ENCODE measurements around the gene PLA1A. TPM values are rescaled to one million over a fixed set of nuclear protein-coding genes. Genes with fewer than 3 reads are reported as not detected.
"Not testable (repeated sequence)": the region's sequence is repeated elsewhere in the genome, so short reads cannot be mapped to it uniquely, and the experiment has no call there.

PLA1A gene
- not detected in 2 replicates for total RNA-seq

- Mint-ChIP-seq H3K27ac (no peak within 1 kb of the TSS), H3K4me1 (ENCODE audit: low read depth) (peaks cover 17% of the 10 kb centered on the region)
- intact Hi-C loops (cut with micrococcal nuclease): no loop called here
Measured at GRCh38 chr3:119597548-119598288, at the start of gene PLA1A. TSS of gene PLA1A (plus strand) at chr3:119597885. CDS start at chr3:119597914, 29 bp downstream.

GRCh38 chr3:119548341-119548740 is 49.3 kb upstream of the PLA1A start:
- Mint-ChIP-seq H3K36me3 (ENCODE audit: low read depth) (no peaks in the 10 kb centered on the region), H3K4me1 (ENCODE audit: low read depth) (no peaks in the 10 kb centered on the region), H3K4me3 (ENCODE audit: low read depth) (no peak overlapping the region), H3K27ac (no peak overlapping the region), H3K9me3 (no peaks in the 10 kb centered on the region), H3K27me3 (ENCODE audit: low read depth) (no peaks in the 10 kb centered on the region)
- intact Hi-C loops (cut with micrococcal nuclease): no loop called here
- no peak for DNase-seq (ENCODE audit: low spot score)

More at GRCh38 chr3:119597548-119598288, at the start of gene PLA1A:
- H3K27me3 Mint-ChIP-seq (ENCODE audit: low read depth): peaks cover 4% of the 10 kb centered on the region
- H3K4me3 Mint-ChIP-seq (ENCODE audit: low read depth): no peak within 1 kb of the TSS
- H3K36me3 Mint-ChIP-seq (ENCODE audit: low read depth): no peaks in the 10 kb centered on the region
- H3K9me3 Mint-ChIP-seq: no peaks in the 10 kb centered on the region
- DNase-seq (ENCODE audit: low spot score): no peak

GRCh38 chr3:119550192-119550910 is 47.3 kb upstream of the PLA1A start:
- H3K27ac Mint-ChIP-seq: no peak overlapping the region
- H3K4me1 Mint-ChIP-seq (ENCODE audit: low read depth): peaks cover 1% of the 10 kb centered on the region
- H3K9me3 Mint-ChIP-seq: no peaks in the 10 kb centered on the region
- no peaks in the 10 kb centered on the region for H3K27me3 Mint-ChIP-seq (ENCODE audit: low read depth)
- H3K4me3 Mint-ChIP-seq (ENCODE audit: low read depth): no peak overlapping the region
- no peaks in the 10 kb centered on the region for H3K36me3 Mint-ChIP-seq (ENCODE audit: low read depth)
- no peak for DNase-seq (ENCODE audit: low spot score)
- intact Hi-C loops (cut with micrococcal nuclease): loop anchor here (10.0 kb wide), 1 partner anchor 256 kb away; the partner anchor contains the start of gene ARHGAP31

GRCh38 chr3:119551598-119551997 is 46.1 kb upstream of the PLA1A start:
- Mint-ChIP-seq H3K4me3 (ENCODE audit: low read depth) (no peak overlapping the region), H3K36me3 (ENCODE audit: low read depth) (peaks cover 4% of the 10 kb centered on the region)
- intact Hi-C loops (cut with micrococcal nuclease): loop anchor here (10.0 kb wide), 1 partner anchor 257 kb away; the partner anchor contains the start of gene ARHGAP31

GRCh38 chr3:119552928-119553327 is 44.8 kb upstream of the PLA1A start:
- Mint-ChIP-seq H3K36me3 (ENCODE audit: low read depth) (peaks cover 11% of the 10 kb centered on the region), H3K4me1 (ENCODE audit: low read depth) (peaks cover 21% of the 10 kb centered on the region)
- H3K27me3 Mint-ChIP-seq (ENCODE audit: low read depth); H3K4me3 Mint-ChIP-seq (ENCODE audit: low read depth); DNase-seq (ENCODE audit: low spot score); H3K27ac Mint-ChIP-seq; H3K9me3 Mint-ChIP-seq: not testable (repeated sequence)
- intact Hi-C loops (cut with micrococcal nuclease): loop anchor here (10.0 kb wide), 1 partner anchor 258 kb away; the partner anchor contains the start of gene ARHGAP31

More at GRCh38 chr3:119551598-119551997, 46.1 kb upstream of the PLA1A start:
- H3K27ac Mint-ChIP-seq: no peak overlapping the region
- DNase-seq (ENCODE audit: low spot score): no peak
- H3K27me3 Mint-ChIP-seq (ENCODE audit: low read depth): no peaks in the 10 kb centered on the region
- peaks cover 8% of the 10 kb centered on the region for H3K4me1 Mint-ChIP-seq (ENCODE audit: low read depth)
- H3K9me3 Mint-ChIP-seq: no peaks in the 10 kb centered on the region

GRCh38 chr3:119553823-119554415 is 43.8 kb upstream of the PLA1A start:
- no peaks in the 10 kb centered on the region for H3K27me3 Mint-ChIP-seq (ENCODE audit: low read depth)
- H3K9me3 Mint-ChIP-seq: no peaks in the 10 kb centered on the region
- peaks cover 14% of the 10 kb centered on the region for H3K36me3 Mint-ChIP-seq (ENCODE audit: low read depth)
- intact Hi-C loops (cut with micrococcal nuclease): loop anchor here (10.0 kb wide), 1 partner anchor 259 kb away; the partner anchor contains the start of gene ARHGAP31
- peaks cover 24% of the 10 kb centered on the region for H3K4me1 Mint-ChIP-seq (ENCODE audit: low read depth)
- H3K27ac Mint-ChIP-seq: peak overlapping the region; percentile 21
- DNase-seq (ENCODE audit: low spot score): no peak
- no peak overlapping the region for H3K4me3 Mint-ChIP-seq (ENCODE audit: low read depth)

- no peak for DNase-seq (ENCODE audit: low spot score)
- Mint-ChIP-seq H3K27me3 (ENCODE audit: low read depth) (no peaks in the 10 kb centered on the region), H3K27ac (no peak overlapping the region), H3K4me3 (ENCODE audit: low read depth) (peak overlapping the region; percentile 3), H3K36me3 (ENCODE audit: low read depth) (peaks cover 14% of the 10 kb centered on the region), H3K9me3 (no peaks in the 10 kb centered on the region), H3K4me1 (ENCODE audit: low read depth) (peaks cover 33% of the 10 kb centered on the region)
- intact Hi-C loops (cut with micrococcal nuclease): loop anchor here (5.0 to 10.0 kb wide), 3 partner anchors 173 to 283 kb away; partner anchors contain the start of gene ARHGAP31
Measured at GRCh38 chr3:119555309-119555735, 42.4 kb upstream of the PLA1A start.

GRCh38 chr3:119555929-119556328 is 41.8 kb upstream of the PLA1A start:
- DNase-seq (ENCODE audit: low spot score): no peak
- intact Hi-C loops (cut with micrococcal nuclease): loop anchor here (5.0 to 10.0 kb wide), 3 partner anchors 174 to 284 kb away; partner anchors contain the start of gene ARHGAP31
- no peak overlapping the region for H3K27ac Mint-ChIP-seq
- no peaks in the 10 kb centered on the region for H3K9me3 Mint-ChIP-seq
- no peak overlapping the region for H3K4me3 Mint-ChIP-seq (ENCODE audit: low read depth)
- no peaks in the 10 kb centered on the region for H3K27me3 Mint-ChIP-seq (ENCODE audit: low read depth)
- H3K4me1 Mint-ChIP-seq (ENCODE audit: low read depth): peaks cover 33% of the 10 kb centered on the region
- peaks cover 14% of the 10 kb centered on the region for H3K36me3 Mint-ChIP-seq (ENCODE audit: low read depth)

GRCh38 chr3:119557192-119557876 is 40.4 kb upstream of the PLA1A start:
- Mint-ChIP-seq H3K4me3 (ENCODE audit: low read depth) (peak overlapping the region; percentile 55), H3K4me1 (ENCODE audit: low read depth) (peaks cover 40% of the 10 kb centered on the region), H3K9me3 (no peaks in the 10 kb centered on the region), H3K36me3 (ENCODE audit: low read depth) (peaks cover 14% of the 10 kb centered on the region), H3K27me3 (ENCODE audit: low read depth) (no peaks in the 10 kb centered on the region), H3K27ac (peak overlapping the region; percentile 74)
- DNase-seq (ENCODE audit: low spot score): no peak
- intact Hi-C loops (cut with micrococcal nuclease): loop anchor here (5.0 to 10.0 kb wide), 3 partner anchors 175 to 285 kb away; partner anchors contain the start of gene ARHGAP31

GRCh38 chr3:119557877-119558269 is 39.8 kb upstream of the PLA1A start:
- Mint-ChIP-seq H3K4me3 (ENCODE audit: low read depth) (peak overlapping the region; percentile 55), H3K36me3 (ENCODE audit: low read depth) (peaks cover 14% of the 10 kb centered on the region), H3K27me3 (ENCODE audit: low read depth) (no peaks in the 10 kb centered on the region), H3K9me3 (no peaks in the 10 kb centered on the region), H3K27ac (peak overlapping the region; percentile 74), H3K4me1 (ENCODE audit: low read depth) (peaks cover 45% of the 10 kb centered on the region)
- intact Hi-C loops (cut with micrococcal nuclease): loop anchor here (2.0 to 10.0 kb wide), 6 partner anchors 49 to 286 kb away; partner anchors contain the start of genes ARHGAP31, COX17 and POGLUT1
- no peak for DNase-seq (ENCODE audit: low spot score)

GRCh38 chr3:119558626-119559317 is 38.9 kb upstream of the PLA1A start:
- no peaks in the 10 kb centered on the region for H3K9me3 Mint-ChIP-seq
- H3K27ac Mint-ChIP-seq: no peak overlapping the region
- H3K27me3 Mint-ChIP-seq (ENCODE audit: low read depth): no peaks in the 10 kb centered on the region
- no peak for DNase-seq (ENCODE audit: low spot score)
- peaks cover 14% of the 10 kb centered on the region for H3K36me3 Mint-ChIP-seq (ENCODE audit: low read depth)
- intact Hi-C loops (cut with micrococcal nuclease): loop anchor here (2.0 to 10.0 kb wide), 6 partner anchors 50 to 286 kb away; partner anchors contain the start of genes ARHGAP31, COX17 and POGLUT1
- H3K4me3 Mint-ChIP-seq (ENCODE audit: low read depth): peak overlapping the region; percentile 55
- H3K4me1 Mint-ChIP-seq (ENCODE audit: low read depth): peaks cover 45% of the 10 kb centered on the region
